Stimulated activated CD8-positive, alpha-beta memory T cell treated with anti-CD3 and anti-CD28 coated beads, Interleukin-4, amount 100 ng/mL, for 4 hours (primary cell): ENCODE data around the gene SOHLH2.

Experiments
- DNase-seq, 2 donors: peaks; one replicate each; pipeline ENCODE4 v3.0.0-alpha.2; 2020; ENCODE audit warnings: low read depth in 2 of 2, low spot score in 1 of 2

SOHLH2 gene

DNA sequence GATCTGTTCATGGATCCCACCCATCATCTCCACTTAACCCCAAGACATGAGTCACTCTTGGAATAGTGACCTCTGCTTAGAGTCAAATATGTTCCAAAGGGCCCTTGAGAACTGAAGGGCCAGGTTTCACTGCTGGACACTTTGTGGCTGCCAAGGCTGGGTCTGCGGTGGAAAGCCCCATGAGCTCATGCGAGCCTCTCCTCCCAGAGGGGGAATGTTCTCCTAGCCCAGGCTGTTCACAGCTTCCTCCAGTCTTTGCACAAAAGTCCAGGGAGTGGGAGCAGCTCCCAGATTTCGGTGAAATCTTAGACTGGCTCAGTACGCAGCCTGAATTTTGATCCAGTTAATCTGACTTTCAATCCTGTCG lies 82.4 kb downstream of the SOHLH2 start:
- no peak for DNase-seq

- DNase-seq: no peak
Observed at GRCh38 chr13:36131222-36131930, 83.0 kb downstream of the SOHLH2 start, which contains the start of gene DCLK1. Gene DCLK1 (minus strand): TSS chr13:36131382.

DNA sequence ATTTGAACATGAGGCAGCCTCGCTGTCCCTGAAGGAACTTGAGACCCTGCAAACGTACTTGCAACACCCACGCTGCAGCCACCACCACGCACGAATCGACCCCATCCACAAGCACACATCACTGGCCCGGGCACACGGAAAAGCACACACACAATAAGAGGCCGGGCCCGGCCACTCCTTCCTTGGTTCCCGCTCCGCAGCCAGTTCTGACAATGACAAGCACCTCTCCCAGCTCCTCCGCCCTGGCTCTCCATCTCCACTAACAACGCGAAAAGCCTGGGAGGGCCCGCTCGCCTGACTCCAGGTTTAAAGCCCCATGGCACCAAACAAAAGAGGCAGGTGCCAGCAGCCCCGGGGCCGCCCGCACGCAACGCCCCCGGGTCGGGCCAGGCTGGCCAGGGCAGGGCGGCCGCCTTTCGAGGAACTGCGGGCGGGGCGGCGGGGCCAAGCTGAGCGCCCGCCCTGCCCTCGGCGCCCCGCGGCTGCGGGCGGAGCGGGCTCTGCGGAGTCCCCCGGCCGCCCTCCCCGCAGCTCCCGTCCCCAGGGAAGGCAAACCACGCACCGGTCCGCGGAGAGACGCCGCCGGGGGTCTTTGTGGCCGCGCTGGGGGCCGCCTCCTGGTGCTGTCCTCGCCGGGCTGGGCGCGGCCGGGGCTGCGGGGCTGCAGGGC lies 83.7 kb downstream of the SOHLH2 start:
- DNase-seq: no peak

DNA sequence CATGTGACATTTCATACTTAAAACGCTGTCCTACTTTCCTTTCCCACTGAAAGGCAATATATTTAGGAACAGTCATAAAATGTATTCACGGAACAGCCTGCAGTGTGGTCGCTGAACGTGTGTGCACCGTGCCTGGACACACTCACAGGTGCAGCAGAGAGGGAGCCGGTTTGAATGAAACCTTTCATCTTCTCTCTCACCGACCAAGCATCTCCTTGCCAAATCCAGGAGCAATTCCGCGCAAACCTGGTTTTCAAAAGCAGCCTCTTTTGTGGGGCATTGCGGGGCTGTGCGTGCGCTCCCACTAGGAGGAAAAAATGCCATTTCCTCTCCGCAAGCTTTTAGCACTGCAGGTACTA lies 84.2 kb downstream of the SOHLH2 start:
- no peak for DNase-seq

GRCh38 chr13:36129539-36129938 lies 84.8 kb downstream of the SOHLH2 start:
- no peak for DNase-seq

- no peak for DNase-seq
Observed at GRCh38 chr13:36126491-36126890, 87.9 kb downstream of the SOHLH2 start.

DNA sequence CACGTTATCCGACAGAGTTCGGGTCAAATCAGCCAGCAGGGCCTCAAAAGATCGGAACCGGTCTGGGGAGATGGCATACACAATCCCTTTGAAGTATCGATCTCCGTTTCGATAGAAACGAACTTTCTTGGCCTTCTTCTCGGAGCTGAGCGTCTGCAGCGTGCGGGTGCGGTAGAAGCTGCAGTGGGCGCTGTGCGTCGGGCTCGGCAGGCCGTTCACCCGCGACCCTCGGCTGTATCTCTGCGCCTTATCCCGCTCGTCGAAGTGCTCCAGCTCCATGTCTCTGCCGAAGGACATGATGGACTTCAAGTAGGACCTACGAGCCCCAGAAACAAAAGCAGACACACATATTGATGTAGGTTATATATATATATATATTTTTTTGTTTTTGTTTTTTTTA lies 88.5 kb downstream of the SOHLH2 start:
- DNase-seq: no peak

DNA sequence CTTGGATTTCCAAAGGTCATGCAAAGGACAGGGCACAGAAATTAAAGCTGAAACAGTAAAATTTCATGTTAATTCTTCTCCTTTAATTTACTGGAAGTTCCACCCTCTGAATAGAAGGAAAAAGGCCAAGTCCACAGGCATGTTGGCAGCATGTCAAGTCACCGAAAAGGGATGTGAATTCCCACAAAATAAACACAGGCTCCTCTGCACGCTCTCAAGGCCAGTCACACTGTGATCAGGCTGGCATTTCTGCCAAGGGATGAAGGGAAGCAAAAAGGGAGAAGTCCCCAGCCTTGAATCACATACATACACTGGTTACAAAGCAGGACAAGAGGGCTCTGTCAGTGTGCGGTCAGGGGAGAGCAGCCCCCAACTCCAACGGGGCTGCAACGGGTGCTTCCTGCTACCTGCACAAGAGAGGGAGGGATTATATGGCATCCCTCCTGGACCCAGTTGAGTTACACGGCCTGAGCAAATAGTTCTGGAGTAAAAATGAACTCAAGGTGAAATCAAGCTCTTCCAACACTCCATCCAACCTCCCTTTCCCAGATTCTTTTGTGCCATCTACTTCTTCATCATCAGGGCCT lies 90.0 kb downstream of the SOHLH2 start:
- DNase-seq: no peak
